Fibroblast of upper back skin (primary cell): ENCODE results near the gene LMLN.
"Not testable (repeated sequence)": the region's sequence is repeated elsewhere in the genome, so short reads cannot be mapped to it uniquely, and the experiment has no call there.

Experiments used
- DNase-seq: peaks from one replicate; pipeline ENCODE4 v3.0.0-alpha.2; 2013

Gene LMLN

DNA sequence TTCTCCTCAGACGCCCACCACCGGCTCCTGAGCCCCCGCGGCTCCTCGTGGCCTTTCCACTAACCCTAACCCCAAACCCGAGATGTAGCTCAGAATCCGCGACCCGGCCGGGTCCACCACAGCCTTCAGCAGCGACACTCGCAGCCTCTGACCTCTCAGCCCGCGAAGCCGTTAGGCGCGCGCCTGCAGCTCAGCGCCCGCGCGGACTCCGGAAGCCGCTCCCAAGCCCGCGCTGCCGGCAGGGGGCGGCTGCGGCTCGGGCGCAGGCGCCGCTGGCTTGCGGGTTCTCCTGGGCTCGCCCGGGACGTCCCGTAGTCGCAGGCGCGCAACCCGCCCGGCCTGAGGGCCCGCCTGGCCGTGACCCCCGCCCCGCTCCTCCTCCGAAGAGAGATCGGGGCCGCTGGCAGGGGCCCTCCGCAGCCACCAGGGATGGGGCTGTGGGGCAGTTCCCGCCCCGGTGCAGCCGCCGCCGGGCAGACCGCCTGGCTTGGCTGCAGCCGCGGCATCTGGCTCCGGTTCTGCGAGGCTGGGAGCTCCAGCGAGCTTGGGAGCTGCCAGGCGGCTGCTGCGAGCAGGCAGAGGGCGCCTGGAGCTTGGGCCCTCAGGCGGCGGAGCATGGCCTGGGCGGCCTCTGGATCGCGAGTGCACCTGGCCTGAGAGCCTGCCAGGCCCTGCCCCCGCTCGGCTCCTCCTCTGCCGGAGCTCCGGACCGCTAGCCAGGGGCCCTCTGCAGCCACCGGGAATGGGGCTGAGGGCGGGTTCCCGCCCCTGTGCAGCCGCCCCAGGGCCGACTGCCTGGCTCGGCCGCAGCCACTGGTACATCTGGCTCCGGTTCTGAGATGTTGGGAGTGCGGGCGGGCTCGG, 120.7 kb downstream of the LMLN start:
- peak; percentile 57 for DNase-seq

DNA sequence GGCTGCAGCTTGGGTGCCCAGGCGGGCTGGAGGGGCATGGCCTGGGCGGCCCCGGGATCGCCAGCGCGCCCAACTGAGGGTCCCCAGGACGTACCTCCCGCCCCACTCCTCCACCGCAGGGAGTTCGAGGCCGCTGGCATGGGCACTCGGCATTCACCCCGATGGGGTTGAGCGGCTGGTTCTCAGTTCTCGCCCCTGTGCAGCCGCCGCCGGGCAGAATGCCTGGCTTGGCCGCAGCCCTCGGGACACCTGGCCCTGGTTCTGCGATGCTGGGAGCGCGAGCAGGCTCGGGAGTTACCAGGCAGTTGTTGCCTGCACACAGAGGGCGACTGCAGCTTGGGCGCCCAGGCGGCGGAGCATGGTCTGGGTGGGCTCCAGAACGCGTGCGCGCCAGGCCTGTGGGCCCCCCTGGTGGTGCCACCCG, 121.4 kb downstream of the LMLN start:
- no peak for DNase-seq

- DNase-seq: not testable (repeated sequence)
These were observed 122.2 kb downstream of the LMLN start for GRCh38 chr3:198082226-198082625.

DNA sequence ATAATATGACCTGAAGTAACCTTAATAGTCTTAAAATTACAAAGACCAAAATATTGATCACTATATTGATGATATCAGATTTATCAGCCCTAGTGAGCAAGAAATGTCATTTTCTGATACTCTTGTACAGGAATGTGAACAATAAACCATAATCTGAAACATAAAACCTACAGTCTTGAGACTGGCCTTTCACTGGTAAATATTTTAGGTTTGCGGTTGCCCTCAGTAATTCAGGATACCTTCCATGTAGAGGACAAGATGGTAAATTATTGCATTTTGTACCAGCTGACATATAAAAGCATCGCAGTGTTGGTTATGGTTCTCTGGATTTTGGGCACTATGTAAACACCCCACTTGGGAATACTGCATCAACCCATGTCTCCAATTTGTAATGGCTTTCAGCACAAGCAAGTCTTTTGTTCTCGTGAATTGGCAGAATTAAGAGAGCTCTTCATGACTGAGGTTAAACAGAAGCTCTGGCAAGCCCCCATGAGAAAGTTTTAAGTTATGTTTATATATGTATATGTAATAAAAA, 128.5 kb downstream of the LMLN start:
- no peak for DNase-seq

- DNase-seq: no peak
These were observed 130.8 kb downstream of the LMLN start for GRCh38 chr3:198090795-198091332.

DNA sequence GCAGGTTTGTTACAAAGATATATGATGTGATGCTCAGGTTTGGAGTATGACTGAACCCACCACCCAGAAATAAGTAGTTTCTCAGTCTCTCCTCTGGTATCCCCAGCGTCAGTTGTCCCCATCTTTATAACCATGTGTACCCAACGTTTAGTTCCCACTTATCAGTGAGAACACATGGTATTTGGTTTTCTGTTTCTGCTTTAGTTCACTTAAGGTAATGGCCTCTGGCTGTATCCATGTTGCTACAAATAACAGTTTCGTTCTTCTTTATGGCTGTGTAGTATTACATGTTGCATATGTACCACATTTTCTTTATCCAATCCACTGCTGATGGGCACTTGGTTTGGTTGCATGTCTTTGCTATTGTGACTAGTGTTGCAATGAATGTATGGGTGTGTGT, 132.3 kb downstream of the LMLN start:
- DNase-seq: no peak

DNA sequence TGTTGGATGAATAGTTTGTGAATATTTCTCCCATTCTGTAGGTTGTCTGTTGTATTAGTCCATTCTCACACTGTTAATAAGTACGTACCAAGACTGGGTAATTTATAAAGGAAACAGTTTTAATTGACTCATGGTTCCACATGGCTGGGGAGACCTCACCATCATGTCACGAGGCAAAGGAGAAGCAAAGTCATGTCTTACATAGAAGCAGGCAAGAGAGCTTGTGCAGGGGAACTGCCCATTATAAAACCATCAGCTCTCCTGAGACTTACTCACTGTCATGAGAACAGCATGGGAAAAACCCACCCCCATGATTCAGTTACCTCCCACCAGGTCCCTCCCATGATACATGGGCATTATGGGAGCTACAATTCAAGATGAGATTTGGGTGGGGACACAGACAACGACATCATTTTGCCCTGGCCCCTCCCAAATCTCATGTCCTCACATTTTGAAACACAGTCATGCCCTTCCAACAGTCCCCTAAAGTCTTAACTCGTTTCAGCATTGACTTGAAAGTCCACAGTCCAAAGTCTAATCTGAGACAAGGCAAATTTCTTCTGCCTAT, 133.2 kb downstream of the LMLN start:
- DNase-seq: no peak
